Astrocyte (in vitro differentiated cells and primary cell): ENCODE measurements around the gene ANO3. TPM values are rescaled to one million over a fixed set of nuclear protein-coding genes. Genes with fewer than 3 reads are reported as not detected.

Experiments
- DNase-seq: peaks from one replicate; pipeline ENCODE4 v3.0.0-alpha.2; 2010; ENCODE audit warnings: low read depth
- FAIRE-seq: peaks from 2 replicates; lab custom pipeline; 2011; peaks lifted over from hg19 to GRCh38; lab: Jason Lieb, UNC
- H2AFZ ChIP-seq: 2 replicates; pipeline ENCODE4 v1.6.0; 2012; ENCODE audit warnings: low read depth, low read length, inconsistent platforms
- H3K27ac ChIP-seq: 2 replicates; pipeline ENCODE4 v1.5.1; 2011; ENCODE audit warnings: low read depth, low read length, inconsistent platforms
- H3K27me3 ChIP-seq: 2 replicates; pipeline ENCODE4 v1.6.0; 2011; ENCODE audit warnings: low read length, inconsistent platforms; ENCODE audit not compliant: insufficient read depth
- H3K36me3 ChIP-seq: 2 replicates; pipeline ENCODE4 v1.5.1; 2011; ENCODE audit warnings: low read length, inconsistent platforms; ENCODE audit not compliant: insufficient read depth
- H3K4me1 ChIP-seq: 2 replicates; pipeline ENCODE4 v1.5.1; 2011; ENCODE audit warnings: low read length, inconsistent platforms; ENCODE audit not compliant: insufficient read depth
- H3K4me2 ChIP-seq: 2 replicates; pipeline ENCODE4 v1.6.0; 2012; ENCODE audit warnings: low read length, inconsistent platforms
- H3K4me3 ChIP-seq: 2 replicates; pipeline ENCODE4 v1.5.1; 2011; ENCODE audit warnings: low read depth, mild to moderate bottlenecking, low read length, inconsistent platforms; ENCODE audit not compliant: insufficient read depth
- H3K79me2 ChIP-seq: 2 replicates; pipeline ENCODE4 v1.6.0; 2012; ENCODE audit warnings: mild to moderate bottlenecking, low read length, inconsistent platforms; ENCODE audit not compliant: insufficient read depth
- H3K9ac ChIP-seq: 2 replicates; pipeline ENCODE4 v1.6.0; 2012; ENCODE audit warnings: mild to moderate bottlenecking, low read length, inconsistent platforms
- H3K9me3 ChIP-seq: 2 replicates; pipeline ENCODE4 v1.5.1; 2012; ENCODE audit warnings: low read depth, mild to moderate bottlenecking, low read length, inconsistent platforms; ENCODE audit not compliant: insufficient read depth
- H4K20me1 ChIP-seq: 2 replicates; pipeline ENCODE4 v1.6.0; 2012; ENCODE audit warnings: low read length, inconsistent platforms; ENCODE audit not compliant: insufficient read depth
- H3K27ac Mint-ChIP-seq: one replicate; pipeline ENCODE4 v1.8.0; 2021; ENCODE audit warnings: mild to moderate bottlenecking, mixed read lengths; ENCODE audit not compliant: unreplicated experiment
- H3K27me3 Mint-ChIP-seq: one replicate; pipeline ENCODE4 v1.8.0; 2021; ENCODE audit warnings: low read depth, mixed read lengths; ENCODE audit not compliant: unreplicated experiment
- H3K36me3 Mint-ChIP-seq: one replicate; pipeline ENCODE4 v1.8.0; 2021; ENCODE audit warnings: low read depth, mixed read lengths; ENCODE audit not compliant: unreplicated experiment
- H3K4me1 Mint-ChIP-seq: one replicate; pipeline ENCODE4 v1.8.0; 2021; ENCODE audit warnings: low read depth, mixed read lengths; ENCODE audit not compliant: unreplicated experiment
- H3K4me3 Mint-ChIP-seq: one replicate; pipeline ENCODE4 v1.8.0; 2021; ENCODE audit warnings: mild to moderate bottlenecking, moderate library complexity, mixed read lengths; ENCODE audit not compliant: unreplicated experiment
- H3K9me3 Mint-ChIP-seq: one replicate; pipeline ENCODE4 v1.8.0; 2021; ENCODE audit warnings: mild to moderate bottlenecking, mixed read lengths; ENCODE audit not compliant: unreplicated experiment
- EZH2 ChIP-seq: IDR thresholded peaks from 2 replicates; pipeline ENCODE4 v1.6.1; 2012; ENCODE audit warnings: mild to moderate bottlenecking, low read length, inconsistent platforms; ENCODE audit not compliant: insufficient read depth
- total RNA-seq: library from RNA; stranded (reverse); gene quantifications from 2 replicates; pipeline ENCODE4 v1.2.1, GENCODE V29; 2021
- TF ChIP-seq, protein P1 (sequence below): IDR thresholded peaks from 2 replicates; pipeline ENCODE4 v1.5.1; 2011; ENCODE audit warnings: low read depth, mild to moderate bottlenecking, inconsistent platforms, low read length, moderate library complexity; ENCODE audit not compliant: insufficient read depth

The ANO3 gene
- total RNA-seq, 1 donor from 2014 or later = 0.11 TPM

DNA sequence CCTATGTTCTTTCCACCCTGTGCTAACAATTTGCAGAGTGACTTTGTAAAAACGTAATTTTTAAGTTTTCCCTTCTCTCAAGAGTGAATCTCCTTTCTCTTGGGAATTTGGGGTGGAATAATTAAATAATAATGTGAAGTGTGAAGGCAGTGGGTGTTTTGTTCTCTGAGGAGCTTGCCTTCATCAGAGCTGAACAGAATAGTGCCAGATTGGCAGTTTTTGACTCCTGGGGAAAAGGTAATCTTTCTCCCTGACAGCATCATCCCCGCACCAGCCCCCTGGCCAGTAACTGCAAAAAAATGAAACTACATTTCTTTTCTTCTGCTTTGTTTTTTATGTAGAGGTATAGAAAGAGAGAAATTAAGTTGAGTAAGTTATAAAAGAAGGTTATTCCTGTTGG, 180.3 kb downstream of the ANO3 start:
- no peak overlapping the region for H3K9ac ChIP-seq
- no peaks in the 10 kb centered on the region for H3K4me1 ChIP-seq
- H3K4me2 ChIP-seq = no peak overlapping the region
- no peak overlapping the region for H3K27ac ChIP-seq
- H3K36me3 ChIP-seq = no peaks in the 10 kb centered on the region
- no peaks in the 10 kb centered on the region for H3K27me3 ChIP-seq
- no peaks in the 10 kb centered on the region for H3K9me3 ChIP-seq
- no peaks in the 10 kb centered on the region for H4K20me1 ChIP-seq
- TF ChIP-seq EZH2 = no peak
- TF ChIP-seq, protein P1, sequence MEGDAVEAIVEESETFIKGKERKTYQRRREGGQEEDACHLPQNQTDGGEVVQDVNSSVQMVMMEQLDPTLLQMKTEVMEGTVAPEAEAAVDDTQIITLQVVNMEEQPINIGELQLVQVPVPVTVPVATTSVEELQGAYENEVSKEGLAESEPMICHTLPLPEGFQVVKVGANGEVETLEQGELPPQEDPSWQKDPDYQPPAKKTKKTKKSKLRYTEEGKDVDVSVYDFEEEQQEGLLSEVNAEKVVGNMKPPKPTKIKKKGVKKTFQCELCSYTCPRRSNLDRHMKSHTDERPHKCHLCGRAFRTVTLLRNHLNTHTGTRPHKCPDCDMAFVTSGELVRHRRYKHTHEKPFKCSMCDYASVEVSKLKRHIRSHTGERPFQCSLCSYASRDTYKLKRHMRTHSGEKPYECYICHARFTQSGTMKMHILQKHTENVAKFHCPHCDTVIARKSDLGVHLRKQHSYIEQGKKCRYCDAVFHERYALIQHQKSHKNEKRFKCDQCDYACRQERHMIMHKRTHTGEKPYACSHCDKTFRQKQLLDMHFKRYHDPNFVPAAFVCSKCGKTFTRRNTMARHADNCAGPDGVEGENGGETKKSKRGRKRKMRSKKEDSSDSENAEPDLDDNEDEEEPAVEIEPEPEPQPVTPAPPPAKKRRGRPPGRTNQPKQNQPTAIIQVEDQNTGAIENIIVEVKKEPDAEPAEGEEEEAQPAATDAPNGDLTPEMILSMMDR = no peak
- no peaks in the 10 kb centered on the region for H3K27me3 Mint-ChIP-seq
- H3K4me1 Mint-ChIP-seq = no peaks in the 10 kb centered on the region
- H3K4me3 ChIP-seq = no peak overlapping the region
- no peaks in the 10 kb centered on the region for H3K36me3 Mint-ChIP-seq
- no peaks in the 10 kb centered on the region for H3K9me3 Mint-ChIP-seq
- no peak overlapping the region for H2AFZ ChIP-seq
- H3K79me2 ChIP-seq = no peaks in the 10 kb centered on the region
- DNase-seq (no peak), FAIRE-seq (no peak)
- H3K4me3 Mint-ChIP-seq = no peak overlapping the region
- no peak overlapping the region for H3K27ac Mint-ChIP-seq

DNA sequence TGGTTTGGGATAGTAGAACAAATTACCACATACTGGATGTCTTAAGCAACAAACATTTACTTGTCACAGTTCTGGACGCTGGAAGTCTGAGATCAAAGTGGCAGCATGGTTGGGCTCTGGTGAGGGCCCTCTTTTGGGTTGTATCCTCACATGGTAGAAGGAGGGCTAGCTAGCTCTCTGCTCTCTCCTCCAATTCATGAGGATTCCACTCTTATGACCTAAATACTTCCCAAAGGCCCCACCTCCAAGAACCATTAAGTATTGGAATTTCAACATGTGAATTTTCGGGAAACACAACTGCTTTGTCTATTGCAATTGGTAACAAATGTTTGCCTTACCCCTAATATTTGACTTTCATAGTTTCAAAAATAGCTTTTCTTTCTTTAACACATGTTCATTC, 187.5 kb downstream of the ANO3 start:
- no peak overlapping the region for H2AFZ ChIP-seq
- TF ChIP-seq, protein P1 = no peak
- no peaks in the 10 kb centered on the region for H3K27me3 Mint-ChIP-seq
- H3K4me3 ChIP-seq = no peak overlapping the region
- DNase-seq (no peak), FAIRE-seq (no peak)
- no peaks in the 10 kb centered on the region for H3K36me3 ChIP-seq
- no peaks in the 10 kb centered on the region for H3K36me3 Mint-ChIP-seq
- H3K79me2 ChIP-seq = no peaks in the 10 kb centered on the region
- H3K4me2 ChIP-seq = no peak overlapping the region
- H3K9ac ChIP-seq = no peak overlapping the region
- H3K4me1 ChIP-seq = no peaks in the 10 kb centered on the region
- H3K9me3 Mint-ChIP-seq = peaks cover 2% of the 10 kb centered on the region
- no peaks in the 10 kb centered on the region for H3K9me3 ChIP-seq
- H4K20me1 ChIP-seq = no peaks in the 10 kb centered on the region
- H3K4me1 Mint-ChIP-seq = peaks cover 4% of the 10 kb centered on the region
- H3K27me3 ChIP-seq = no peaks in the 10 kb centered on the region
- H3K27ac ChIP-seq = no peak overlapping the region
- H3K27ac Mint-ChIP-seq = no peak overlapping the region
- no peak overlapping the region for H3K4me3 Mint-ChIP-seq

DNA sequence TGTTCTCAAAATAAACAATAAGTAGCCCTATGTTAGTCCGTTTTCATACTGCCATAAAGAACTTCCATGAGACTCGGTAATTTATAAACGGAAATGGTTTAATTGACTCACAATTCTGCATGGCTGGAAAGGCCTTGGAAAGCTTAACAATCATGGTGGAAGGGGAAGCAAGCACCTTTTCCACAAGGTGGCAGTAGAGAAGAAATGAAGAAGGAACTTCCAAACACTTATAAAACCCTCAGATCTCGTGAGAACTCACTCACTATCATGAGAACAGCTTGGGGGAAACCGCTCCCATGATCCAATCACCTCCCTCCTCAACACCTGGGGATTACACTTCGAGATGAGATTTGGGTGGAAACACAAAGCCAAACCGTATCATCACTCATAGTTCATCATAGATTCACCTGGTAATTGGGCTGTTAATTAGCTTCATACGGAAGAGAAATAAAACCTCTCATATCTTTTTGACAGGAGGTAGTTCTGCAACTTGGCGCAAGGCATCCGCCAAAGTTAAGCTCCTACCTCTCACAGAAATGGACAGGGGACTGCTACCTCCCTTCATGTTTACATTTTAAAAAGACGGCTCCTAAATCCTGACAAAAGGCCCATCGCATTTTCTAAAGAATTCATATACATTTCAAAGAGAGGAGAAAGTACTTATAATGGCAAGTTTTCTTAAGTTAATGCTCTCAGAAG, 191.1 kb downstream of the ANO3 start:
- no peak for DNase-seq
- Mint-ChIP-seq H3K4me3 (no peak overlapping the region), H3K9me3 (peaks cover 2% of the 10 kb centered on the region), H3K27ac (no peak overlapping the region), H3K36me3 (no peaks in the 10 kb centered on the region), H3K4me1 (peaks cover 4% of the 10 kb centered on the region), H3K27me3 (no peaks in the 10 kb centered on the region)
- Histone ChIP-seq H3K4me2 (no peak overlapping the region), H3K36me3 (no peaks in the 10 kb centered on the region), H4K20me1 (no peaks in the 10 kb centered on the region), H3K9me3 (no peaks in the 10 kb centered on the region), H3K79me2 (no peaks in the 10 kb centered on the region), H3K4me1 (no peaks in the 10 kb centered on the region), H3K27me3 (no peaks in the 10 kb centered on the region), H2AFZ (no peak overlapping the region), H3K9ac (no peak overlapping the region), H3K27ac (no peak overlapping the region), H3K4me3 (no peak overlapping the region)
- TF ChIP-seq, protein P1 = peak; percentile 26
- no peak for TF ChIP-seq EZH2
- no peak for FAIRE-seq
